ENCODE measurements around the gene KIAA1191. TPM values are rescaled to one million over a fixed set of nuclear protein-coding genes. Genes with fewer than 3 reads are reported as not detected.

KIAA1191 gene
- total and polyA plus RNA-seq, 2 of the 4 experiments (the other 2 are of a cell fraction) = 114 to 124 TPM

DNA sequence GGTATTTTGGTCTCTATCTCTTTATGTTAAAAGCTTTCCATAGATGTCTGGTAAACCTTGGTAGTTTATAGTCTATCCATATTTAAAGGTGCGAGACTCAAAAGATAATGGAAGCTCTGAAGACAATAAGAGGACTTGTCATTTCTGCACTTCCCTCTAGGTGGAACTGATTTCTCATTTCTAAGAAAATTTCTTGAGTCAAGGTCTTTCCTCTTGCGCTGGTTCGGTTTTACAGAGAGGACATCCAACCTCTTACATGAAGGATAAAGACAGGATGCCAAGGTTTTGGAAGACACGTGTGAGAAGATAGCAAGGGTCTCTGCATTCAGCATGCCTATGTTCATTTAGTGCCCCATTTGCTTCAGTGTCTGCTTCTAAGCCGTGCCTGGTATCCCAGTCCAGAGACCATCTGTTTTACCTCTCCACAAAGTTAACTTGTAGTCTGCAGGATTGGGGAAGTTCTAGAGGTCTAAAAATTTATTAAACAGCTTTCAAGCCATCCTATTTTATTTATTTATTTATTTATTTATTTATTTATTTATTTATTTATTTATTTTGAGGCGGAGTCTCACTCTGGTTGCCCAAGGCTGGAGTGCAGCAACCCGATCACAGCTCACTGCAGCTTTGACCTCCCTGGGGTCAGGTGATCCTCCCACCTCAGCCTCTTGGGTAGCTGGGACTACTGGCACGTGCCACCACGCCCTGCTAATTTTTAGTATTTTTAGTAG lies 41.6 kb downstream of the KIAA1191 start:
- dilution Hi-C loops (cut with HindIII; ENCODE audit: low sequenced_read_pairs, unreplicated experiment) = no loop called here

More for the DNA sequence above, 41.6 kb downstream of the KIAA1191 start:
- H3K27ac ChIP-seq (ENCODE audit: insufficient read depth, low read length) = no peak overlapping the region
- no peak overlapping the region for H3K56ac ChIP-seq (ENCODE audit: extremely low read depth, insufficient read depth, low read length)
- no peaks in the 10 kb centered on the region for H4K20me1 ChIP-seq (ENCODE audit: insufficient read depth, low read length)
- no CpG with 5 or more reads among the region's 9 CpGs for WGBS, 2 experiments (ENCODE audit: extremely low coverage in 2 of 2, insufficient read length in 1 of 2)
- in situ Hi-C loops (cut with MboI; ENCODE audit: low sequenced_read_pairs) = no loop called here
- H3K9ac ChIP-seq (ENCODE audit: low read depth, low read length) = no peak overlapping the region
- no peak overlapping the region for H4K5ac ChIP-seq (ENCODE audit: low read depth, low read length)
- 0 out of 2 replicates have a peak, but pooled peaks cover 5% of the 10 kb centered on the region for H3K9me1 ChIP-seq (ENCODE audit: insufficient read depth, low read length)
- H2BK5ac ChIP-seq (ENCODE audit: low read depth, low read length, poor library complexity, severe bottlenecking) = no peak overlapping the region
- no peak overlapping the region for H2AK9ac ChIP-seq (replicated peaks; ENCODE audit: low read depth, low read length, poor library complexity)
- H3K4ac ChIP-seq (ENCODE audit: low read depth, low read length) = no peak overlapping the region
- H3K9me3 ChIP-seq (ENCODE audit: control insufficient read depth, insufficient read depth, low read length) = no peaks in the 10 kb centered on the region
- no peak overlapping the region for H3K14ac ChIP-seq (replicated peaks; ENCODE audit: low read depth, low read length)
- no peak overlapping the region for H3K18ac ChIP-seq (ENCODE audit: low read depth, low read length)
- H3K23ac ChIP-seq (ENCODE audit: low read depth, low read length) = no peak overlapping the region
- peaks cover 14% of the 10 kb centered on the region for H3K36me3 ChIP-seq (ENCODE audit: control insufficient read depth, insufficient read depth, low read length)
- ChIA-PET POLR2A (ENCODE audit: unreplicated experiment) (no interaction called here), CTCF (interaction anchor here (1.0 kb wide), 1 partner anchor 10 kb away, joined by 3 read pairs; no protein-coding TSS in a partner anchor)
- no peak overlapping the region for H2AFZ ChIP-seq (replicated peaks; ENCODE audit: low read length, poor library complexity)
- H3K4me1 ChIP-seq (ENCODE audit: control insufficient read depth, insufficient read depth, low read length) = no peaks in the 10 kb centered on the region
- H4K91ac ChIP-seq (ENCODE audit: insufficient read depth, low read depth, low read length) = no peak overlapping the region
- ATAC-seq (ENCODE audit: low read depth) (no peak), DNase-seq (peak; percentile 6)
- intact Hi-C loops (cut with micrococcal nuclease) = no loop called here
- TF ChIP-seq NFE2L2 (IDR thresholded peaks at IDR 0.05; ENCODE audit: low read depth, low read length) (no peak), RAD21 (IDR thresholded peaks at IDR 0.05; ENCODE audit: low read length) (no peak), MAFK (IDR thresholded peaks at IDR 0.05; ENCODE audit: low read depth, low read length) (no peak), POLR2A (IDR thresholded peaks at IDR 0.05; ENCODE audit: low read depth, low read length) (no peak), RFX5 (IDR thresholded peaks at IDR 0.05; ENCODE audit: low read depth, low read length) (no peak), CEBPB (IDR thresholded peaks at IDR 0.05; ENCODE audit: low read depth, low read length) (no peak), MAZ (IDR thresholded peaks at IDR 0.05; ENCODE audit: borderline replicate concordance, low read depth, low read length) (no peak), FOS (IDR thresholded peaks at IDR 0.05; ENCODE audit: low read depth, low read length) (no peak), BHLHE40 (IDR thresholded peaks at IDR 0.05; ENCODE audit: low read depth, low read length) (no peak), MXI1 (IDR thresholded peaks at IDR 0.05; ENCODE audit: borderline replicate concordance, low read depth, low read length) (no peak), CHD1 (IDR thresholded peaks at IDR 0.05; ENCODE audit: low read depth, low read length) (no peak), RCOR1 (IDR thresholded peaks at IDR 0.05; ENCODE audit: insufficient replicate concordance, low read length) (no peak), SMC3 (IDR thresholded peaks at IDR 0.05; ENCODE audit: low read depth, low read length) (no peak)
- TF ChIP-seq, protein P1, sequence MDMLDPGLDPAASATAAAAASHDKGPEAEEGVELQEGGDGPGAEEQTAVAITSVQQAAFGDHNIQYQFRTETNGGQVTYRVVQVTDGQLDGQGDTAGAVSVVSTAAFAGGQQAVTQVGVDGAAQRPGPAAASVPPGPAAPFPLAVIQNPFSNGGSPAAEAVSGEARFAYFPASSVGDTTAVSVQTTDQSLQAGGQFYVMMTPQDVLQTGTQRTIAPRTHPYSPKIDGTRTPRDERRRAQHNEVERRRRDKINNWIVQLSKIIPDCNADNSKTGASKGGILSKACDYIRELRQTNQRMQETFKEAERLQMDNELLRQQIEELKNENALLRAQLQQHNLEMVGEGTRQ (IDR thresholded peaks at IDR 0.05; ENCODE audit: low read depth, low read length) = no peak
- TF ChIP-seq, protein P2, sequence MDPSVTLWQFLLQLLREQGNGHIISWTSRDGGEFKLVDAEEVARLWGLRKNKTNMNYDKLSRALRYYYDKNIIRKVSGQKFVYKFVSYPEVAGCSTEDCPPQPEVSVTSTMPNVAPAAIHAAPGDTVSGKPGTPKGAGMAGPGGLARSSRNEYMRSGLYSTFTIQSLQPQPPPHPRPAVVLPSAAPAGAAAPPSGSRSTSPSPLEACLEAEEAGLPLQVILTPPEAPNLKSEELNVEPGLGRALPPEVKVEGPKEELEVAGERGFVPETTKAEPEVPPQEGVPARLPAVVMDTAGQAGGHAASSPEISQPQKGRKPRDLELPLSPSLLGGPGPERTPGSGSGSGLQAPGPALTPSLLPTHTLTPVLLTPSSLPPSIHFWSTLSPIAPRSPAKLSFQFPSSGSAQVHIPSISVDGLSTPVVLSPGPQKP (IDR thresholded peaks at IDR 0.05; ENCODE audit: borderline replicate concordance, low read depth, low read length) = no peak
- TF ChIP-seq, protein P3, sequence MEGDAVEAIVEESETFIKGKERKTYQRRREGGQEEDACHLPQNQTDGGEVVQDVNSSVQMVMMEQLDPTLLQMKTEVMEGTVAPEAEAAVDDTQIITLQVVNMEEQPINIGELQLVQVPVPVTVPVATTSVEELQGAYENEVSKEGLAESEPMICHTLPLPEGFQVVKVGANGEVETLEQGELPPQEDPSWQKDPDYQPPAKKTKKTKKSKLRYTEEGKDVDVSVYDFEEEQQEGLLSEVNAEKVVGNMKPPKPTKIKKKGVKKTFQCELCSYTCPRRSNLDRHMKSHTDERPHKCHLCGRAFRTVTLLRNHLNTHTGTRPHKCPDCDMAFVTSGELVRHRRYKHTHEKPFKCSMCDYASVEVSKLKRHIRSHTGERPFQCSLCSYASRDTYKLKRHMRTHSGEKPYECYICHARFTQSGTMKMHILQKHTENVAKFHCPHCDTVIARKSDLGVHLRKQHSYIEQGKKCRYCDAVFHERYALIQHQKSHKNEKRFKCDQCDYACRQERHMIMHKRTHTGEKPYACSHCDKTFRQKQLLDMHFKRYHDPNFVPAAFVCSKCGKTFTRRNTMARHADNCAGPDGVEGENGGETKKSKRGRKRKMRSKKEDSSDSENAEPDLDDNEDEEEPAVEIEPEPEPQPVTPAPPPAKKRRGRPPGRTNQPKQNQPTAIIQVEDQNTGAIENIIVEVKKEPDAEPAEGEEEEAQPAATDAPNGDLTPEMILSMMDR (conservative IDR thresholded peaks at IDR 0.05; ENCODE audit: low read depth, low read length) = no peak
- H3K4me2 ChIP-seq (ENCODE audit: low read depth, low read length) = no peak overlapping the region
- H3K79me1 ChIP-seq (ENCODE audit: low read depth in 1 of 2, low read length in 2 of 2) = no peaks in the 10 kb centered on the region
- H2AK5ac ChIP-seq (ENCODE audit: low read depth, low read length) = no peak overlapping the region
- H2BK120ac ChIP-seq (ENCODE audit: low read depth, low read length) = no peak overlapping the region
- no peaks in the 10 kb centered on the region for H3K27me3 ChIP-seq (ENCODE audit: control insufficient read depth, insufficient read depth, low read length)
- no peak overlapping the region for H3K4me3 ChIP-seq (ENCODE audit: insufficient read depth, low read depth, low read length)
- H4K8ac ChIP-seq (ENCODE audit: low read depth in 2 of 2, low read length in 2 of 2) = no peak overlapping the region
- H2BK15ac ChIP-seq (ENCODE audit: low read depth, low read length) = no peak overlapping the region
- BruUV-seq (replicated peaks) = no TSS peak
- H2BK20ac ChIP-seq (ENCODE audit: low read depth, low read length) = no peak overlapping the region

Measured in IMR-90 (cell line).